Measurements from ENCODE around the gene DNM1.

DNA sequence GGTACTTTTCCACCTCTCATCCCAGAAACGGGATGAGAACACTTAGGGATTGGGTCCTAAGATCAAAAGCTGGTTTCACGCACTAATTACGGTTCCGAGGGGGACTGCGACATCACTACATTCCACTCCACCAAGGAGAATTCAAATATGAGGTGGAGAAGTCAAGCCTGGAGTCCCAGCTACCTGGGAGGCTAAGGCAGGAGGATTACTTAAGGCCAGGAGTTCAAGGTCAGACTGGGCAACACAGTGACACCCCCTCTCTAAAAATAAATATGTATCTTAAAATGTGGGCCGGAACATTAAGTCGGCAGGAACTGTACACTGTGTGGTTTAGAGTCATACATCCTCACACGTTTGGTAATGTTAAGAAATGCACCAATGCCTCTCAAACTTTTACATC lies 71.1 kb downstream of the DNM1 start:
- TF ChIP-seq POLR2A (IDR thresholded peaks at IDR 0.05; ENCODE audit: low read length) (no peak), GATA1 (IDR thresholded peaks at IDR 0.05; ENCODE audit: low read depth, low read length) (no peak)

Data from erythroblast (primary cell).